ENCODE measurements around the gene LAMA2.

Gene LAMA2

DNA sequence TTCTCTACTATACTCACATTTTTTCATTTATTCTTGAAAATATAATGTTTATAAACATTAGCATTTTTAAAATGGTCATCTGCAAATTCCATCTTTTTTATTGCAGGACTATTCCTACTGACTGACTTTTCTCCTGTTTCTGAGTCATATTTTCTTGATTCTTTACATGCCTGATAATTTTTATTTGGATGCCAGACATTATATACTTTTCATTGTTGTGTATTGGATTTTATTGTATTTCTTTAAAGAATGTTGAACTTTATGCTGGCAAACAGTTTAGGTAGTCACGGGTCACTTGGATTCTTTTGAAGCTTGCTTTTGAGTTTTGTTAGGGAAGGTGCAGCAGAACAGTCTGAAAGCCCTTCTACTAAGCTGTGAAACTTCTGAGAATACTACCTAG, 423.9 kb downstream of the LAMA2 start:
- no peak overlapping the region for H3K4me3 ChIP-seq (ENCODE audit: low read length)
- no peak for DNase-seq (ENCODE audit: low read depth)
- TF ChIP-seq, protein P1, sequence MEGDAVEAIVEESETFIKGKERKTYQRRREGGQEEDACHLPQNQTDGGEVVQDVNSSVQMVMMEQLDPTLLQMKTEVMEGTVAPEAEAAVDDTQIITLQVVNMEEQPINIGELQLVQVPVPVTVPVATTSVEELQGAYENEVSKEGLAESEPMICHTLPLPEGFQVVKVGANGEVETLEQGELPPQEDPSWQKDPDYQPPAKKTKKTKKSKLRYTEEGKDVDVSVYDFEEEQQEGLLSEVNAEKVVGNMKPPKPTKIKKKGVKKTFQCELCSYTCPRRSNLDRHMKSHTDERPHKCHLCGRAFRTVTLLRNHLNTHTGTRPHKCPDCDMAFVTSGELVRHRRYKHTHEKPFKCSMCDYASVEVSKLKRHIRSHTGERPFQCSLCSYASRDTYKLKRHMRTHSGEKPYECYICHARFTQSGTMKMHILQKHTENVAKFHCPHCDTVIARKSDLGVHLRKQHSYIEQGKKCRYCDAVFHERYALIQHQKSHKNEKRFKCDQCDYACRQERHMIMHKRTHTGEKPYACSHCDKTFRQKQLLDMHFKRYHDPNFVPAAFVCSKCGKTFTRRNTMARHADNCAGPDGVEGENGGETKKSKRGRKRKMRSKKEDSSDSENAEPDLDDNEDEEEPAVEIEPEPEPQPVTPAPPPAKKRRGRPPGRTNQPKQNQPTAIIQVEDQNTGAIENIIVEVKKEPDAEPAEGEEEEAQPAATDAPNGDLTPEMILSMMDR (IDR thresholded peaks at IDR 0.05; ENCODE audit: insufficient read depth, low read depth, low read length, missing control alignments) = no peak

DNA sequence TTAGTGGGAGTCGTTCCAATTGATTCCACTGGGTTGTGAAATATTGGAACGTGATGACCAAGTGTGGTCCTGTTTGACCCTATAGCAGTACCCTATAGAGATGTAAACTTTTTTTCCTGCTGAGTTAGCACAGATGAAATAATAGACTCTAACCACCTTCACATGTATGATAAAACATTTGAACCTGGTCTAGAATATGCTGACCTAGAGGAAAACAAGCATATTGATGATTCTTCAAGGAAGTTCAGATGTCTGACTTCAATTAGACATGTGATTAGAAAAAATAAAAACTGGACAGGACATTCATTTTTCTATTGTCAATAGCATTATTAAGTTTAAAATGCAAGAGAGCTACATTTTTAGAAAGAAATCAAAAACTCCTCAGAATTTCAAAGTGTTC, 424.9 kb downstream of the LAMA2 start:
- no peak overlapping the region for H3K4me3 ChIP-seq (ENCODE audit: low read length)
- no peak for DNase-seq (ENCODE audit: low read depth)
- TF ChIP-seq, protein P1 (IDR thresholded peaks at IDR 0.05; ENCODE audit: insufficient read depth, low read depth, low read length, missing control alignments) = no peak

DNA sequence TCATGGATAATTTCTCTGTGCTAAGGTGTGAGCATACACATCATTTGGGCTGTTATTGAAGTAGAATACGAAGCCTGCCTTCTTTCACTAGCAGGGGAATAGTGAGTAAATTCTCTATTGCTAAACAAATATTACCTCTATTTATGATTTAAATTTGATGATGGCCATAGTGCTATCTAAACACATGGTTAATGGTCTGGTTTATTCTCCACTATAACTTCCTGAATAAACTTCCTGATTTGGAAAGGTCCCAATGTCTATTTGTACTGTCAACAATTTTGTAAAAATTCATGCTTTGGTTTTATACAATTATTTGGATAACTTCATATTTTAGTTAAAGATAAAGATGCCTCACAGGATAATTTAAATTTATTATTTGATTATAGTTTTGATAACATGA, 426.2 kb downstream of the LAMA2 start:
- no peak overlapping the region for H3K4me3 ChIP-seq (ENCODE audit: low read length)
- DNase-seq (ENCODE audit: low read depth) = no peak
- TF ChIP-seq, protein P1 (IDR thresholded peaks at IDR 0.05; ENCODE audit: insufficient read depth, low read depth, low read length, missing control alignments) = no peak

DNA sequence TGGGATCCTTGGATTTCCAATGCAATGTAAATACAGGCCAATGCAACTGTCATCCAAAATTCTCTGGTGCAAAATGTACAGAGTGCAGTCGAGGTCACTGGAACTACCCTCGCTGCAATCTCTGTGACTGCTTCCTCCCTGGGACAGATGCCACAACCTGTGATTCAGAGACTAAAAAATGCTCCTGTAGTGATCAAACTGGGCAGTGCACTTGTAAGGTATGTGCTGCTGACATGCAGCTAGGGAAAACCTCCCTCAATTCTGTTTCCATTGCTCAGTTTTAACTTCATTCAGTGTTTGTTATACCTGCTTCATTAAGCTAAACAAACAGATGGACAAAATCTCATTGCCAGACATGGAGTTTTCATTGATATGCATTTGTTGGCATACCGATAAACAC, 429.9 kb downstream of the LAMA2 start:
- TF ChIP-seq, protein P1 (IDR thresholded peaks at IDR 0.05; ENCODE audit: insufficient read depth, low read depth, low read length, missing control alignments) = no peak

DNA sequence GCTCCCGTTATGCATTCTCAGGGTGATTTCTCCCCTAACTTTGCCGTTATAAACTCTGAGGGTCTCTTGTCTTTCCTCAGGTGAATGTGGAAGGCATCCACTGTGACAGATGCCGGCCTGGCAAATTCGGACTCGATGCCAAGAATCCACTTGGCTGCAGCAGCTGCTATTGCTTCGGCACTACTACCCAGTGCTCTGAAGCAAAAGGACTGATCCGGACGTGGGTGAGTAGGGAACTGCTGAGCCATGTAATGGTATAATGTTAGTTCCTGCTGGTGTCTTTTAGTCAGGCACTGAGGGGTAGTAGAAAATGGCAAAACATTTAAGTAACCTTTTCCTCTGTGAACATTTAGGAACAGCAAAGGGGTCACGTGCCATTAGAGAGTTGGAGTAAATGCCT, 431.6 kb downstream of the LAMA2 start:
- no peak for DNase-seq (ENCODE audit: low read depth)
- no peak overlapping the region for H3K4me3 ChIP-seq (ENCODE audit: low read length)
- TF ChIP-seq, protein P1 (IDR thresholded peaks at IDR 0.05; ENCODE audit: insufficient read depth, low read depth, low read length, missing control alignments) = no peak

More for the DNA sequence above, 429.9 kb downstream of the LAMA2 start:
- peak; percentile 57 for DNase-seq (ENCODE audit: low read depth)
- no peak overlapping the region for H3K4me3 ChIP-seq (ENCODE audit: low read length)

DNA sequence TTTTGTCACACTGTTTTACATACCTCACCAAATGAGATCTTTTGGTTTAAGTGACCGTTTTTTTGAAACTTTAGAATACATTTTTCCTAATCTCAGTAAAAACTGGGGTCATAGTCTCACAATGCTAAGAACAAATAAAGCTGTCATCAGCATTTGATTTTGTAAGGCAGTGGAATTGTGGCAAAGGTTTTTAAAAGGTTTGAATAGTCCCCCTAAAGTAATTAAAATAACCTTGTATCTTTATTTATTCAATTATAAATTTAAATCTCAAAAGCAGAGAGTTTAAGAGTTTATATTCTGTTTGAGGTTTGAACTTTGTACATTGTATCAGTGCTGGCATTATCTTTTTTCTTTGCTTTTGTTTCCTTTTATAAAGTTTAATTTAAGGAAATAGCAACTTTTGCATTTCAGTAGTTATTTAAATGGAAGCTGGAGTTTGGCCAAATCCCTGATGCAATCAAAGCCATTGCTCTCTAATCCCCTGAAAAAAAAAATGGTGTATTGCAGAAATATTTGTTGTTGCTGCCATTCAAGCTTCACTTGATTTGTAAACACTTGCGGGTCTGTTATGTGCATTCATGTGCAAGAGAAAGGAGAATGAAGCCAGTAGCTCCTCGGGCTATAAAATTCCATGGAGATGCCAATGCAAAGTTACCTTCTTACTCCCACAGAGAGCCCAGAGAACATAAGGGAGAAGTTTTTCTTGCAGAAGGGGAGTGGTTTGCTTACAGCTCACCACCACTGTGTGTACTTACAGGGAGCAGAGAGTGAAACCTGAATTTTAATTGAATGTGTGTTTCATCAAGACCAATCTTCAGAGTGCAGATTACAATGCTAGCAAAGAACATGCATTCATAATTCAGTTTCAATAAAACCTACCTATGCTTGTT, 435.2 kb downstream of the LAMA2 start:
- H3K4me3 ChIP-seq (ENCODE audit: low read length) = no peak overlapping the region
- TF ChIP-seq, protein P1 (IDR thresholded peaks at IDR 0.05; ENCODE audit: insufficient read depth, low read depth, low read length, missing control alignments) = no peak
- peak; percentile 66 for DNase-seq (ENCODE audit: low read depth)

DNA sequence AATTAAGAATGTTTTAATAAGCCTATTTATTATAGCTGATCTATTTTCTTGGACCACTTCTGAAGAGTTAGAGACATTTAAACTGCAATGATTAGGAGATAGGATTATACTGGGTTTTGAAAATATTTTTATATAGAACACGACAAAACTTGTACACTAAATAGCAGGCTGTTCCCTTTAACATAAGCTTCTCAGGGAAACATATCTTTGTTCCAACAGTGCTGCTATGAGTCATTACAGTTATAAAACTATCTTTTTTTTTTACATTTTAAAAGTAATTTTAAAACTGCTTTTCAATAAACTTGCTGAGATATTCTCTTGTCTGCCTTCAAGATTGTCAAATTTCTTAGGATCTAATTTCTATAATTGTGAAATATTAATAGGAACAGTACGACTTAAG, 438.0 kb downstream of the LAMA2 start:
- no peak for DNase-seq (ENCODE audit: low read depth)
- TF ChIP-seq, protein P1 (IDR thresholded peaks at IDR 0.05; ENCODE audit: insufficient read depth, low read depth, low read length, missing control alignments) = no peak
- no peak overlapping the region for H3K4me3 ChIP-seq (ENCODE audit: low read length)

All from epithelial cell of esophagus (primary cell).